ENCODE results near the gene TMPRSS3. TPM values are rescaled to one million over a fixed set of nuclear protein-coding genes. Genes with fewer than 3 reads are reported as not detected.
A peak's percentile ranks its signal among the peaks of the same experiment; 100 is the strongest.

TMPRSS3 gene
- total RNA-seq, 1 donor from 2014 or later: not detected

GRCh38 chr21:42337830-42338728 is 57.8 kb downstream of the TMPRSS3 start:
- peak in 1 of 2 experiments; percentile 57 for DNase-seq (ENCODE audit: low spot score in 2 of 2, unreplicated experiment in 2 of 2)
- H3K27me3 Mint-ChIP-seq (ENCODE audit: low read depth): peaks cover 2% of the 10 kb centered on the region
- no peaks in the 10 kb centered on the region for H3K36me3 Mint-ChIP-seq
- peaks cover 7% of the 10 kb centered on the region for H3K4me1 Mint-ChIP-seq
- no peak overlapping the region for H3K4me3 Mint-ChIP-seq
- H3K9me3 Mint-ChIP-seq: no peaks in the 10 kb centered on the region
- no peak overlapping the region for H3K27ac Mint-ChIP-seq
- TF ChIP-seq CTCF (IDR thresholded peaks at IDR 0.05; ENCODE audit: unreplicated experiment): no peak

- no peak overlapping the region for H3K27ac Mint-ChIP-seq
- H3K4me3 Mint-ChIP-seq: no peak overlapping the region
- no peaks in the 10 kb centered on the region for H3K9me3 Mint-ChIP-seq
- H3K36me3 Mint-ChIP-seq: no peaks in the 10 kb centered on the region
- peaks cover 7% of the 10 kb centered on the region for H3K27me3 Mint-ChIP-seq (ENCODE audit: low read depth)
- peaks cover 7% of the 10 kb centered on the region for H3K4me1 Mint-ChIP-seq
- TF ChIP-seq CTCF (IDR thresholded peaks at IDR 0.05; ENCODE audit: unreplicated experiment): no peak
- peak in 1 of 2 experiments; percentile 5 for DNase-seq (ENCODE audit: low spot score in 2 of 2, unreplicated experiment in 2 of 2)
These were observed 58.6 kb downstream of the TMPRSS3 start for GRCh38 chr21:42337276-42337675.

GRCh38 chr21:42336054-42336453 is 59.8 kb downstream of the TMPRSS3 start:
- peaks cover 12% of the 10 kb centered on the region for H3K9me3 Mint-ChIP-seq
- DNase-seq (ENCODE audit: low spot score in 2 of 2, unreplicated experiment in 2 of 2): peak in 1 of 2 experiments; percentile 35
- peaks cover 10% of the 10 kb centered on the region for H3K27me3 Mint-ChIP-seq (ENCODE audit: low read depth)
- no peak overlapping the region for H3K27ac Mint-ChIP-seq
- peaks cover 7% of the 10 kb centered on the region for H3K4me1 Mint-ChIP-seq
- no peaks in the 10 kb centered on the region for H3K36me3 Mint-ChIP-seq
- H3K4me3 Mint-ChIP-seq: peak overlapping the region; percentile 24
- TF ChIP-seq CTCF (IDR thresholded peaks at IDR 0.05; ENCODE audit: unreplicated experiment): no peak

- Mint-ChIP-seq H3K4me3 (no peak overlapping the region), H3K9me3 (peaks cover 29% of the 10 kb centered on the region), H3K4me1 (peaks cover 7% of the 10 kb centered on the region), H3K27ac (no peak overlapping the region), H3K27me3 (ENCODE audit: low read depth) (peaks cover 23% of the 10 kb centered on the region), H3K36me3 (no peaks in the 10 kb centered on the region)
- DNase-seq (ENCODE audit: low spot score in 2 of 2, unreplicated experiment in 2 of 2): peak in 1 of 2 experiments; percentile 10
- TF ChIP-seq CTCF (IDR thresholded peaks at IDR 0.05; ENCODE audit: unreplicated experiment): no peak
These were observed 63.1 kb downstream of the TMPRSS3 start for GRCh38 chr21:42332557-42333317.

- no peak for TF ChIP-seq CTCF (IDR thresholded peaks at IDR 0.05; ENCODE audit: unreplicated experiment)
- Mint-ChIP-seq H3K9me3 (peaks cover 29% of the 10 kb centered on the region), H3K27me3 (ENCODE audit: low read depth) (peaks cover 24% of the 10 kb centered on the region), H3K4me3 (no peak overlapping the region), H3K4me1 (peaks cover 7% of the 10 kb centered on the region), H3K36me3 (no peaks in the 10 kb centered on the region), H3K27ac (no peak overlapping the region)
- DNase-seq (ENCODE audit: low spot score in 2 of 2, unreplicated experiment in 2 of 2): no peak
These were observed 64.2 kb downstream of the TMPRSS3 start for GRCh38 chr21:42331660-42332059.
